GM10847 (cell line): ENCODE measurements around the gene RAET1E.

Experiments
- POLR2A ChIP-seq: IDR thresholded peaks from 2 replicates; pipeline ENCODE4 v1.6.1; 2011; ENCODE audit not compliant: insufficient read length; ENCODE audit errors: extremely low read depth

Gene RAET1E

GRCh38 chr6:149881066-149881766, 16.7 kb downstream of the RAET1E start:
- TF ChIP-seq POLR2A, result no peak

GRCh38 chr6:149877659-149878058, 20.3 kb downstream of the RAET1E start:
- no peak for TF ChIP-seq POLR2A

DNA sequence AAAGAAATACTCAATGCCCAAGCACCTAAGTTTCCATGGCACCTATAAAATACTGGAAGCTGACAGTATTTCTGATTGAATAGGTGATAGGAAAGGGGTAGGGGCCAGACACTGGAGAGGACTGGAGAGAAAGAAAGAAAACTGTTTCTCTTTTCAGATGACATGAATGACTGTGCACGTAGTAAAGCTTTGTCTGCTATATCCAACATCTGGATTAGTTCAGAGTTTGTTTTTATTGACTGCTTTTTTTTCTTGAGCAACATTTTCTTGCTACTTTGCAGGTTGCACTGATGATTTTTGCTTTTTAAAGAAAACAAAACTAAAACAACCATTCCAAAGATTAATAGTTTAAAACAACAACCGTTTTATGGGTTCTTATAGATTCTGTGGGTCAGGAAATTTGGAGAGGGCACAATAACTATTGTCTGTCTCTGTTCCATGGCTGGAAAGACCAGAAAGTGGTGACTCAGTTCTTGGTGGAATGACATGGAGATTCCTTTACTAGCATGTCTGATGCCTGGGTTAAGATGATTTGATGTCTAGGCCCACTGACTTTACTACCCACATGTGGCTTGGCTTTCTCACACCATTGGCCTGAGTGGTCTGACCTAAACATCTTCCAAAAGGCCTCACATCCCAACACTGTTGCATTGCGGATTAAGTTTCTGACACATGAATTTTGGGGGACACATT, 21.5 kb downstream of the RAET1E start:
- no peak for TF ChIP-seq POLR2A

DNA sequence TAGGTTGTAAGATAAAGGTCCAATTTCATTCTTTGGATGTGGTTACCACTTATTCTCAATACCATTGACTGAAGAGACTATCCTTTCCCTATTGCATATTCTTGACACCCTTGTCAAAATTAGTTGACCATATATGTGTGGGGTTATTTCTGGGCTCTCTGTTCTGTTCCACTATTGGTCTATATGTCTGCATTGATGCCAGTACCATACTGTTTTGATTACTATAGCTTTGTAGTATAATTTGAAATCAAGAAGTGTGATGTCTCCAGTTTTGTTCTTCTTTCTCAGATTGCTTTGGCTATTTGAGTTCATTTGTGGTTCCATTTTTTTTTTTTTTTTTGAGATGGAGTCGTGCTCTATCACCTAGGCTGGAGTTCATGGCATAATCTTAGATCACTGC, 25.7 kb downstream of the RAET1E start:
- no peak for TF ChIP-seq POLR2A

DNA sequence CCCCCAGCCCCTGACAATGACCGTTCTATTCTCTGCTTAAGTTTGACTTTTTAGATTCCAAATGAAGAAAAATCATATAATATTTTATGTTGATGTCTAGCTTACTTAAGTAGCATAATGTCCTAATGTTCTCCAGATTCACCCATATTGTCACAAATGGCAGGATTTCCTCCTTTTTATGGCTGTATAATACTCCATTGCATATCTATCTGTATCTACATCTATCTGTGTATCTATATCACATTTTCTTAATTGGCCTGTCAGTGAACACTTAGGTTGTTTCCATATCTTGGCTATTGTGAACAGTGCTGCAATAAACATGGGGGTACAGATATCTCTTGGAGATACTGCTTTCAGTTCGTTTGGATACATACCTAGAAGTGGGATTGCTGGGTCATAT, 26.7 kb downstream of the RAET1E start:
- no peak for TF ChIP-seq POLR2A

DNA sequence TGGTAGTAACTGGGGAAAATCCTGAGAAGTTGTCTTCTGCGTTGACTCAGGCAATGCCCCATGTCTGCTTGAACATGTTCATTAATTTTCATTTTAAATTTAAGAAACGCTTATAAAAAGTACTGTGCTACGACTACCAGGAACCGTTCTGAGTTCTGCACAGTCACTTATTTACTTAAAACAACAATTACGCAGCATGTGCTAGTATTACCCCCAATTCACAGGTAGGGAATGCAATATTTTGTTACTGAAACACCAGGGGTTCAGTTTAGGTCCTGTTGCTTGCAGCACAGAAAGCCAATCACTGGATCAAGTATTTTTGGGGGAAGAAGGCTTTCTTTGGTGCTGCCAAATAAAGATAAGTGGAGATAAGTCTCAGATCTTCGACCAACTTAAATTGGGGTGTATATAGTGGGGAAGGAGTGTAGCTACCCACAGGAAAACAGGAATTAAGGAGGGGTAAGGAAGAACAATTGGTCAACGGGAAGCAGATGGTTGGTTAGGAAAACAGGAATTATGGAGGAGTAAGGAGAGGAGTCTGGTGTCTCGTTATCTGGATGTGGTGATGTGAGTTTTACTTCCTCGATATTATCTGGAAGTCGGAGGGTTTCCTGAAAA, 28.5 kb downstream of the RAET1E start:
- no peak for TF ChIP-seq POLR2A

DNA sequence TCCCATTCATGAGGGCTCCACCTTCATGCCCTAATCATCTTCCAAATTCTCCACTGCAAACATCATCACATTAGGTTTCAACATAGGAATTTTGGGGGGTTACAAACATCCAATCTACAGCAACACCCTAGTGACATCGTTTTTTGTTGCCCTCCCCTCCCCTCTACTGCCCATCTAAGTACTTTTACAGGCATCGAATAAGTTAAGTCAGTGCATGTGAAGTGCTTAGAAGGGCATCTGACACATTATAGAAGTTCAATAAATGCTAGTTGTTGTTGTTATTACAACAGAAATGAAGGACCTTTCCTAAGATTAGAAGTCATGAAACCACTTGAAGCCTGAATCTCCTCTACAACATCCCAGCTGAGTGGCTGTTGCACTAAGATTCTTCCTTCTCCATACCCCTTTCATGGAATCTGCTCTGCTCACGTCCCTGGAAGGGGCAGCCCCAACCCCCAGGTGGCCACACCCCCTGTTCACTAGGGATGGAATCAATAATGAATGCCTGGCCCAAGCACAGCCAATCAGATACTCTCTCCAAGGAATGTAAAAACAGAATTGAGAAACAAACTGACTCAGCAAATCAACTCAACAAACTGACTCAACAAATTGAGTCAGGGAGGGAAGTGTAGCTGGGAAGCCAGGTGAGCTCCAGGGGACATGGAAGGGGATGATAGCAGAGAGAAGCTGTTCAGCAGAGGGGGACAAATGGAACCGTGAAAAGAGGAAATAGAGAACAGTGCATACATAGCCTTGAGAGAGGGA, 29.9 kb downstream of the RAET1E start:
- TF ChIP-seq POLR2A, result no peak

DNA sequence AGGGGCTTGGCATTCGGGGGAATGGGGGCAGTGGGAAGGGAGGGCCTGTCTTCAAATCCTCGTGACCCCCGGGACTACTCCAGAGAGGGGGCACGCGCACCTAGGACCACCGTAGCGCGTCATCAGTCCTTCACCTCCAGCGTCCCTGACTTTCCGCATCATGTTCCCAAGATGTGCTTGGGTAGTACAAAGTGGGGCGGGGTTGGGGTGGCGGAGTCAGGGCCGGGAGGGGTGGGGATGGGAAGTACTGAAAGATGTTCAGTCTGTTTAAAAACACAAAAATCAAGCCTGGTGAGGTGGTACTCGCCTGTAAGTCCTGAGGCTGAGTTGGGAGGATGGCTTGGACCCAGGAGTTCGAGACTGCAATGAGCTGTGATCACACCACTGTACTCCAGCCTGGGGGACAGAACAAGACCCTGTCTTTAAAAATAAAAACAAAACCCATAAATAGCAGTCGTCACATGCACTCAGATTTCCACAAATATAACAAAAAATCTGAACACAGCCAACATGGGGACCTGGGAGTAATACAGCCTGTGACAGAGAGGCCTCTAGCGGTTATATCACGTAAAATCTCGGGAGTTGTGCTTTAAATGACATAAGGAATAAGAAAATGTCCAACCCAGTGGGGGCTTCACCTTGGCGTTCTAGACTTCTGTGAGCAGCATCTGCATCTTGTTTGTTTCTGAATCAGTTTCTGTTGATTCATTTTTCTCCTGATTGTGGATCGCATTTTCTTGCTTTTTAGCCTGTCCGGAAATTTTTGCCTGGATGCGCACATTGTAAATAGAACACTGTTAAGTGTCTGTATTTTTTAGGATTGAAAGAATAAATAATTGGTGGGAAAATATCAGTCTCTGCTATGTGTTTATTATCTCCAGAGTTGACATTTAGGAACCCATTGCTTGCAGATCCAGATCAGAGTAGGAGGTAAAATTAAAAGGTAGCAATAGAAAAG, 33.1 kb downstream of the RAET1E start:
- TF ChIP-seq POLR2A, result no peak

GRCh38 chr6:149863698-149864577, 34.0 kb downstream of the RAET1E start, which contains the start of gene LRP11:
Gene LRP11 (minus strand): TSS chr6:149864359. CDS start chr6:149864020, 339 bp downstream.
- TF ChIP-seq POLR2A, result no peak

DNA sequence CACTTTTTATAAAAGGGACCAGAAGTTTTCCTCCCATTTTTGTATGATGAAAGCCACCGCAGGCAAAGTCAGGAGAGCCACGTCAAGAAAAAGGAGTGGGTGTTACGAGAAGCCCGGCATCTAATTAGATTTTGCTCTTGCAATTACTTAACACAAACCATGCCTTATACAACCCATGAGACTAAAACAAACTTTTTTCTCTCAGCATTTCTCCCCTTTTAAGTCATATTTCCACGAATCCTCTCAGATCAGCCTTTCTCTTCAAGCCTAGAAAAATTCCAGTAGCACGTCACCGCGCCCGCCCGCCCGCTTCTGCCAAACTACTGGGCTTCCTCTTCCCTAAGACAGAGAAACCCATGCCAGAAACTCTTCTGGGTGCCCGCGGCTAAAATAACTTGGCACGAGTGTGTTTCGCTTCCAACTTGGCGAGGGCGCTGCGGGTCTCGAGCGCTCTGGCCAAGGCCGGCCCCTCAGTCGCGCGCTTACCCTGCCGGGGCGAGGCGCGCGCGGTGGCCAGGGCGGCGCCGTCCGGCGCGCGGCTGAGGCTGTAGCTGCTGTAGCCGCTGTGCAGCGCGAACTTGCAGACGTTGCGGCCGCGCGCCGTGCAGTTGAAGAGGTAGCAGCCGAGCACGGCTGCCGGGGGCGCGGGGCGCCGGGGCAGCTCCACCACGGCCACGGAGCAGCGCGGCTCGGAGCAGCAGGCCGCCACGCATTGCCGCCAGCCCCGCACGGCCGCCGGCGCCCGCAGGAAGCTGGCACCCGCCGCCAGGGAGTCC, 34.8 kb downstream of the RAET1E start:
- TF ChIP-seq POLR2A, result no peak

GRCh38 chr6:149861603-149862423, 36.1 kb downstream of the RAET1E start:
- no peak for TF ChIP-seq POLR2A

DNA sequence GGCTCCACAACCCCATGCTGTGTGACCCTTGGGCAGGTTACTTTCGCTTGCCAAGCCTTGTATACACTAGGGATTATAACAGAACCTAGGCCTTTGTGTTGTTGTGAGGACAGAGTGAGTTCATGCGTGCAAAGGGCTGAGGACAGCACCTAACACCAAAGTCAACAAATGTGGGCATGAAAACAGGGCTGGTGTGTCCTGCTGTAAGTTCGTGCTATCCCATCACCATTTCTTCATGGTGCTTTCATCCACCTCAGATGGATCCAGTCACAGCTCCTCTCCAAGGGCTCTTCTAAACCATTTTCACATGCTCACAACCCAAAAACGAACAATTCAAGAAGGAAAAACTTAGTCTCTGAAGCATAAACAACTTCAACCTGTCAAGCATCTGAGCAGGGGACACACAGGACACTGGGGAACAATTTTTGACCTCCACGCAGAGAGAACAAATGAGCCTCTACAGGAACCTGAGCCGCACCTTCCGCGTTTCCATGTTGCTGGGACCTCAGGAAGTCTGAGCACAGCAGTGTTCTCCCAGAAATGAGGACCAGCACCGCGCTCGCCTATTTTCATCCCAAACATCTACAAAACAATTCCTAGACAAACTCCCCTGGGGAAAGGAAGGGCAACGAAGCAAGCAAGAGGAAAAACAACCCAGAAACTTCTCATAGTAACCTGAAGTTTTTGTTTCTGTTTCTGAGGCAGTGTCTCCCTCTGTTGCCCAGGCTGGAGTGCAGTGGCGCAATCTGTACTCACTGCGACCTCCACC, 36.9 kb downstream of the RAET1E start:
- no peak for TF ChIP-seq POLR2A

DNA sequence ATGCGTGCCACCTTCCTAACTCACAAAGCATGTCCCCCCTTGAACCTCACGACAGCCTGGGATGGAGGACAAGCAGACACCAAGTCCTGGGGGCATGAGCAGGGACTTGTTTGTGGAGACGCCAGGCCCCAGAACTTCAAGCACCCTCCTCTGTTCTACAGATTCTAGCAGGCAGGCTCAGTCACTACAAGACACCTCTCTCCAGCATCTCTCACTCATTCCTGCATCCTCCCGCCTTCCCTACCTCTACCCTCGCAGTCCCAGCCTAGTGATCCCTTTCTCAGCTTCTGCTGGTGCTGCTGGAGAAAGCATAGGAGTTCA, 37.4 kb downstream of the RAET1E start:
- no peak for TF ChIP-seq POLR2A
